Prostate gland (tissue), 2 donors: ENCODE measurements around the gene RALGPS1. TPM values are rescaled to one million over a fixed set of nuclear protein-coding genes. Genes with fewer than 3 reads are reported as not detected.

Source experiments
- DNase-seq: peaks from one replicate; pipeline ENCODE4 v3.0.0-alpha.2; 2019; ENCODE audit warnings: low spot score
- H3K27ac ChIP-seq, 2 donors: fragments of 200-600 bp; sonication (generic); 2 replicates each; pipeline ENCODE4 v1.5.1; 2017 to 2019
- H3K27me3 ChIP-seq: fragments of 200-600 bp; sonication (generic); replicated peaks from 2 replicates; pipeline ENCODE4 v1.5.1; 2019; ENCODE audit not compliant: insufficient read depth
- H3K36me3 ChIP-seq, 2 donors: fragments of 200-600 bp; sonication (generic); 1 replicate in 1 of 2; 2 replicates in 1 of 2; pipeline versions ENCODE4 v1.5.1 to v1.8.1; 2017 to 2019
- H3K4me1 ChIP-seq: fragments of 200-600 bp; sonication (generic); replicated peaks from 2 replicates; pipeline ENCODE4 v1.5.1; 2019
- H3K4me3 ChIP-seq, 2 donors: fragments of 200-600 bp; sonication (generic); 2 replicates each; pipeline ENCODE4 v1.5.1; 2017 to 2019
- H3K9me3 ChIP-seq: fragments of 200-600 bp; sonication (generic); 2 replicates; pipeline ENCODE4 v1.5.1; 2017
- POLR2A ChIP-seq: fragments of 450-650 bp; IDR thresholded peaks from one replicate; pipeline ENCODE4 v1.6.1; 2016; ENCODE audit warnings: antibody characterized with exemption, mild to moderate bottlenecking
- POLR2AphosphoS5 ChIP-seq: sonication (generic); formaldehyde crosslinking; IDR thresholded peaks from one replicate; pipeline ENCODE4 v1.6.1; 2017; ENCODE audit warnings: antibody characterized with exemption
- WGBS: methylation state at CpG from one replicate; pipeline ENCODE4 v1.1.5; 2018; 5-methylcytosine and 5-hydroxymethylcytosine counted together
- intact Hi-C: fragments of 100-400 bp; cut with DNase I; formaldehyde crosslinking; loops from one replicate; pipeline ENCODE4 v1.14.2; 2022
- total RNA-seq, 2 donors: library from RNA; depleted of rRNA; stranded (reverse); fragments of >200 nt; gene quantifications; one replicate each; pipeline ENCODE4 v1.1.0, GENCODE V29; 2016
- TF ChIP-seq, protein P1 (sequence below), 4 experiments: fragments of 200-600 bp in 2 of 4; fragments of 450-650 bp in 2 of 4; sonication (generic) in 2 of 4; IDR thresholded peaks; 1 replicate in 3 of 4; 2 replicates in 1 of 4; pipeline ENCODE4 v1.5.1; 2016 to 2019; ENCODE audit warnings: antibody characterized with exemption in 4 of 4, mild to moderate bottlenecking in 2 of 4, moderate library complexity in 2 of 4

The RALGPS1 gene
- total RNA-seq, 2 donors from 2014 or later = 14.7 to 20.7 TPM

DNA sequence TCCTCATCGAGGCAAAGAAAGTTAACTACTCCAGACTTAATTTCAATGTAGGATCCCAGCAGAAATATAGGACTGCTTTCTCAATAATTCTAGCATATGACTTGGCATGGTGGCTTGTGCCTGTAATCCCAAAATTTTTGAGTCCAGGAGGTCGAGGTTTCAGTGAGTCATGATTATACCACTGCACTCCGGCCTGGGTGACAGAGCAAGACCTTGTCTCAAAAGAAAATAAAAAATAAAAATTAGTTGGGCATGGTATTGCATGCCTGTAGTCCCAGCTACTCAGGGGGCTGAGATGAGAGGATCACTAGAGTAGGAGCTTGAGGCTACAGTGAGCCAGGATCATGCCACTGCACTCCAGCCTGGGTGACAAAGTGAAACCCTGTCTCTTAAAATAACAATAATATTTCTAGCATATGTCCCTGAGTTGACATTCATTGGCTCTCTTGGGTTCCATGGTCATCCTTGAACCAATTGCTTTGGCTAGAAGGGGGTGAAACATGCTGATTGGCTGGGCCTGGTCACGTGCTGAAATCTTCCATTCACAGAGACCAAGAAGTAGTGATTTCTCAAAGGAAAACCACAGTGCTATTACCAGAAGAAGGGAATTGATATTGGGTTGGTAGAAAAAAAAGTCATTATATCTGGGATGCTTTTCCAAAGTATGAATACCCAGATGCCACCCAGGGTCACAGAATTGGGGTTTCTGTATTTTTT is 318.4 kb downstream of the RALGPS1 start:
- no peak overlapping the region for H3K27ac ChIP-seq
- H3K9me3 ChIP-seq = no peaks in the 10 kb centered on the region
- H3K4me3 ChIP-seq = no peak overlapping the region
- intact Hi-C loops = no loop called here
- no peak for DNase-seq
- no peak for TF ChIP-seq POLR2AphosphoS5
- TF ChIP-seq, protein P1, sequence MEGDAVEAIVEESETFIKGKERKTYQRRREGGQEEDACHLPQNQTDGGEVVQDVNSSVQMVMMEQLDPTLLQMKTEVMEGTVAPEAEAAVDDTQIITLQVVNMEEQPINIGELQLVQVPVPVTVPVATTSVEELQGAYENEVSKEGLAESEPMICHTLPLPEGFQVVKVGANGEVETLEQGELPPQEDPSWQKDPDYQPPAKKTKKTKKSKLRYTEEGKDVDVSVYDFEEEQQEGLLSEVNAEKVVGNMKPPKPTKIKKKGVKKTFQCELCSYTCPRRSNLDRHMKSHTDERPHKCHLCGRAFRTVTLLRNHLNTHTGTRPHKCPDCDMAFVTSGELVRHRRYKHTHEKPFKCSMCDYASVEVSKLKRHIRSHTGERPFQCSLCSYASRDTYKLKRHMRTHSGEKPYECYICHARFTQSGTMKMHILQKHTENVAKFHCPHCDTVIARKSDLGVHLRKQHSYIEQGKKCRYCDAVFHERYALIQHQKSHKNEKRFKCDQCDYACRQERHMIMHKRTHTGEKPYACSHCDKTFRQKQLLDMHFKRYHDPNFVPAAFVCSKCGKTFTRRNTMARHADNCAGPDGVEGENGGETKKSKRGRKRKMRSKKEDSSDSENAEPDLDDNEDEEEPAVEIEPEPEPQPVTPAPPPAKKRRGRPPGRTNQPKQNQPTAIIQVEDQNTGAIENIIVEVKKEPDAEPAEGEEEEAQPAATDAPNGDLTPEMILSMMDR (IDR thresholded peaks at IDR 0.05) = no peak
- no peak for TF ChIP-seq POLR2A
- H3K36me3 ChIP-seq = no peaks in the 10 kb centered on the region
- H3K27me3 ChIP-seq = no peaks in the 10 kb centered on the region
- WGBS = 90% methylated on average over 4 of the region's 4 CpGs
- no peaks in the 10 kb centered on the region for H3K4me1 ChIP-seq

DNA sequence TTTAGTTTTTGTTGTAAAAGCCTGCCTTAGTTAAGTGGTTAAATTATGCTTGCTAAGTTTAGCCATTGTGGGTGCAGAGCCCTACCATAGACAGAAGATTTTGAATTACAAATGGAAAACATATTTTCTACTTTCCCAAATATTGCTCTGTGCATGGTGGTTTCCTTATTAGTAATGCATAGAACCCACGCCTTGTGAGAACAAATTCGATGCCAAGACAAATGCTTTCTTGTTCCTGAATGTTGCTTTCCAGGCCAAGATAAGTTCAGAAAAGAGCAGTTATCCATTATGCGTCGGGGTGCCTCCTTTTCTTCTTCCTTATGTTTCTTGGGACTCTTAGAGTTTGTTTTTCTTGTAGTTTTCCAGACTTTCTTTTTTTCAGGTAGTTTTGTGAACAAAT is 319.0 kb downstream of the RALGPS1 start:
- H3K27ac ChIP-seq = no peak overlapping the region
- H3K4me3 ChIP-seq = no peak overlapping the region
- no peaks in the 10 kb centered on the region for H3K4me1 ChIP-seq
- H3K36me3 ChIP-seq = no peaks in the 10 kb centered on the region
- H3K9me3 ChIP-seq = no peaks in the 10 kb centered on the region
- WGBS = 28% methylated on average over 4 of the region's 4 CpGs
- H3K27me3 ChIP-seq = no peaks in the 10 kb centered on the region
- intact Hi-C loops = no loop called here
- TF ChIP-seq POLR2A (no peak), POLR2AphosphoS5 (no peak)
- TF ChIP-seq, protein P1 (IDR thresholded peaks at IDR 0.05) = no peak
- DNase-seq = no peak

DNA sequence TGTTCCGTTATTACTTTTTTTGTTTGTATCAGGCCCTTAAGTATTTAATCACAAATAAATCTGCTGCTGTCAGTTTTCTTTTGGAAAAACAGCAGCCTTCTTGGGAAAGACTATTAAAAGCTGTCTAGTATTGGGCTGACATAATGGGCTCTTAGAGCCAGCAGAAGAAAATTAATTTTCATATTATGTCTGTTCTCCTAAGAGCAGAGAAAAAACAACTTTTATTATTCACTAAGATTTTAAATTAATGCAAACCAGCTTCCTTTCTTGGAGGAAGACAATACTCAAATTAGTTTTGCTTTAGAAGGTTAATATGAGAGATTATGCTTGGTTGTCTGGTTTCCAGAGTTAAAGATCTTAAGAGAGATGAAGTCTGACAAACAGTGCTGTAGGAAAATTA is 319.4 kb downstream of the RALGPS1 start:
- Histone ChIP-seq H3K27me3 (no peaks in the 10 kb centered on the region), H3K36me3 (no peaks in the 10 kb centered on the region), H3K9me3 (no peaks in the 10 kb centered on the region), H3K27ac (no peak overlapping the region), H3K4me1 (no peaks in the 10 kb centered on the region), H3K4me3 (no peak overlapping the region)
- WGBS = 41% methylated on average over 1 of the region's 1 CpG
- intact Hi-C loops = no loop called here
- TF ChIP-seq POLR2AphosphoS5 (no peak), POLR2A (no peak)
- TF ChIP-seq, protein P1 (IDR thresholded peaks at IDR 0.05) = no peak
- no peak for DNase-seq

DNA sequence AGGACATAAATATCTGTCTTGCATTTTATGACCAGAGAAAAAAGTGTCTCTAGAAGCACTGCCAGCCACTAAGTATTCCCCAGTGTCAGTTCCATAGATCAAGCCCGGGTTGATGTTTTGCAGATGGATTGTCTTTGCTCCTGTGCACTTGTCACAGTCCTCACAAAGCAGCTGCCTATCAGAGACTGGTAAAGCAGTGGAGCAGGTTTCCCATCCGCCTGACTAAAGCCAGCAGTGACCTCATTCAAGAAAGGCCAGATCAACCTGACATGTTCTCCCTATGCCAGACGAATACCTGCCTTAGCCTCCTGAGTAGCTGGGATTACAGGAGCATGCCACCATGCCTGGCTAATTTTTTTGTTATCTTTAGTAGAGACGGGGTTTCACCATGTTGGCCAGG is 323.2 kb downstream of the RALGPS1 start:
- Histone ChIP-seq H3K9me3 (no peaks in the 10 kb centered on the region), H3K27ac (no peak overlapping the region), H3K36me3 (no peaks in the 10 kb centered on the region), H3K27me3 (no peaks in the 10 kb centered on the region), H3K4me3 (no peak overlapping the region), H3K4me1 (no peaks in the 10 kb centered on the region)
- DNase-seq = no peak
- TF ChIP-seq, protein P1 (IDR thresholded peaks at IDR 0.05) = no peak
- TF ChIP-seq POLR2A = no peak
- intact Hi-C loops = no loop called here
- WGBS = 80% methylated on average over 4 of the region's 4 CpGs

DNA sequence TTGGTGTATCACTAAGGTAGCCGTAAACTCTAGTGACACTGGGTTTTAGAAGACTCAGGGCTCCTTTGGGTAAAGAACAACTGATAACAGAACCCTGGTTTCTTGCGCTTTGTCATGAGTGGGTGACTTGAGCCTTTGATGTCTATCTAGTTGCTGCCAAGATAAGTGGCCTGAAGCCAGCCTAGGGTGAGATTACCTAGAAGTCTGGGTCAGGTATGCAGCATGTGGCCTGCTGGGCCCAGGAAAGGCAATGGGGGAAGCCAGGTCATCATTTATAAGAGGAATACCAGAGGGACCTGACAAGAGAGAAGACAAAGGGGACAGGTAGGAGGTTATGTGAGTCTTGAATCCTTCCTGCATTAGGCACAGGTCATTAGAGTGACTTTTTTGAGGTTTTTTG is 326.8 kb downstream of the RALGPS1 start:
- no peaks in the 10 kb centered on the region for H3K36me3 ChIP-seq
- 98% methylated on average over 2 of the region's 2 CpGs for WGBS
- H3K27ac ChIP-seq = no peak overlapping the region
- no peak for DNase-seq
- no peaks in the 10 kb centered on the region for H3K4me1 ChIP-seq
- no peak overlapping the region for H3K4me3 ChIP-seq
- no peaks in the 10 kb centered on the region for H3K27me3 ChIP-seq
- intact Hi-C loops = no loop called here
- no peak for TF ChIP-seq POLR2AphosphoS5
- no peaks in the 10 kb centered on the region for H3K9me3 ChIP-seq
